IMR-90 (cell line): ENCODE measurements around the gene RAB25. TPM values are rescaled to one million over a fixed set of nuclear protein-coding genes. Genes with fewer than 3 reads are reported as not detected.

ENCODE experiments used
- ATAC-seq: fragments of 200-7000 bp; cut with Tn5 transposase; 2 replicates; pipeline ENCODE4 v1.9.1; 2020; ENCODE audit warnings: low read depth, mild to moderate bottlenecking, moderate library complexity
- BruUV-seq: library from RNA; stranded (reverse); fragments of 400-500 nt; replicated peaks from 2 replicates; lab custom pipeline; 2021; lab: Mats Ljungman, UMichigan
- CTCF ChIA-PET: fragments of 300-600 bp; formaldehyde crosslinking; extraction: SDS; loops from one replicate; lab custom pipeline; 2021; ENCODE audit warnings: antibody characterized with exemption; lab: Yijun Ruan, JAX
- POLR2A ChIA-PET: fragments of 300-600 bp; sonication (Branson Sonifier 250); formaldehyde crosslinking; loops from one replicate; lab custom pipeline; 2022; ENCODE audit warnings: antibody characterized with exemption; ENCODE audit not compliant: unreplicated experiment; lab: Charles Lee
- DNase-seq: peaks from one replicate; pipeline ENCODE4 v3.0.0; 2013
- H2AFZ ChIP-seq: replicated peaks from 2 replicates; pipeline ENCODE3; 2013; ENCODE audit warnings: low read length, mild to moderate bottlenecking; ENCODE audit not compliant: poor library complexity
- H2AK5ac ChIP-seq: 2 replicates; pipeline ENCODE4 v1.6.1; 2013; ENCODE audit warnings: low read depth, low read length, inconsistent platforms
- H2AK9ac ChIP-seq: replicated peaks from 2 replicates; pipeline ENCODE3; 2013; ENCODE audit warnings: mild to moderate bottlenecking, low read depth, low read length, moderate library complexity; ENCODE audit not compliant: poor library complexity
- H2BK120ac ChIP-seq: 2 replicates; pipeline ENCODE4 v1.6.1; 2013; ENCODE audit warnings: low read depth, low read length, inconsistent platforms
- H2BK15ac ChIP-seq: 3 replicates; pipeline ENCODE4 v1.6.1; 2013; ENCODE audit warnings: low read depth, low read length, inconsistent platforms
- H2BK20ac ChIP-seq: 2 replicates; pipeline ENCODE4 v1.6.1; 2013; ENCODE audit warnings: low read depth, mild to moderate bottlenecking, inconsistent platforms, low read length, moderate library complexity
- H2BK5ac ChIP-seq: 2 replicates; pipeline ENCODE4 v1.6.1; 2013; ENCODE audit warnings: mild to moderate bottlenecking, low read depth, low read length, inconsistent platforms; ENCODE audit not compliant: poor library complexity, severe bottlenecking
- H3K14ac ChIP-seq: replicated peaks from 2 replicates; pipeline ENCODE4 v1.6.1; 2013; ENCODE audit warnings: low read depth, low read length, inconsistent platforms
- H3K18ac ChIP-seq: 2 replicates; pipeline ENCODE4 v1.6.1; 2013; ENCODE audit warnings: low read depth, low read length, control low read depth
- H3K23ac ChIP-seq: 2 replicates; pipeline ENCODE4 v1.6.1; 2013; ENCODE audit warnings: low read depth, low read length, inconsistent platforms
- H3K27ac ChIP-seq: 2 replicates; pipeline ENCODE4 v1.5.1; 2013; ENCODE audit warnings: mild to moderate bottlenecking, control low read depth, low read length; ENCODE audit not compliant: insufficient read depth
- H3K27me3 ChIP-seq: 2 replicates; pipeline ENCODE4 v1.6.1; 2013; ENCODE audit warnings: low read length; ENCODE audit not compliant: control insufficient read depth, insufficient read depth
- H3K36me3 ChIP-seq: 2 replicates; pipeline ENCODE4 v1.6.1; 2013; ENCODE audit warnings: low read length, mixed read lengths; ENCODE audit not compliant: control insufficient read depth, insufficient read depth
- H3K4ac ChIP-seq: 2 replicates; pipeline ENCODE4 v1.6.1; 2013; ENCODE audit warnings: low read depth, low read length, inconsistent platforms
- H3K4me1 ChIP-seq: 2 replicates; pipeline ENCODE4 v1.6.1; 2013; ENCODE audit warnings: low read length, mixed read lengths; ENCODE audit not compliant: control insufficient read depth, insufficient read depth
- H3K4me2 ChIP-seq: 2 replicates; pipeline ENCODE4 v1.6.1; 2013; ENCODE audit warnings: low read depth, mild to moderate bottlenecking, control low read depth, low read length, moderate library complexity
- H3K4me3 ChIP-seq: 2 replicates; pipeline ENCODE4 v1.5.1; 2013; ENCODE audit warnings: low read depth, mild to moderate bottlenecking, control low read depth, low read length, moderate library complexity; ENCODE audit not compliant: insufficient read depth
- H3K56ac ChIP-seq: 2 replicates; pipeline ENCODE4 v1.6.1; 2013; ENCODE audit warnings: low read length, inconsistent platforms; ENCODE audit not compliant: insufficient read depth; ENCODE audit errors: extremely low read depth
- H3K79me1 ChIP-seq, 2 experiments: 2 replicates each; pipeline ENCODE4 v1.6.1; 2013; ENCODE audit warnings: low read length in 2 of 2, inconsistent platforms in 1 of 2, low read depth in 1 of 2
- H3K9ac ChIP-seq: 2 replicates; pipeline ENCODE4 v1.6.1; 2013; ENCODE audit warnings: low read depth, low read length, control low read depth
- H3K9me1 ChIP-seq: 2 replicates; pipeline ENCODE4 v1.6.1; 2013; ENCODE audit warnings: low read length, inconsistent platforms; ENCODE audit not compliant: insufficient read depth
- H3K9me3 ChIP-seq: 2 replicates; pipeline ENCODE4 v1.6.1; 2013; ENCODE audit warnings: low read length; ENCODE audit not compliant: control insufficient read depth, insufficient read depth
- H4K20me1 ChIP-seq: 2 replicates; pipeline ENCODE4 v1.6.1; 2013; ENCODE audit warnings: low read length, inconsistent platforms; ENCODE audit not compliant: insufficient read depth
- H4K5ac ChIP-seq: 2 replicates; pipeline ENCODE4 v1.6.1; 2013; ENCODE audit warnings: mild to moderate bottlenecking, low read depth, low read length, control low read depth
- H4K8ac ChIP-seq, 2 experiments: 2 replicates each; pipeline ENCODE4 v1.6.1; 2013; ENCODE audit warnings: low read depth in 2 of 2, low read length in 2 of 2, control low read depth in 1 of 2, inconsistent platforms in 1 of 2
- H4K91ac ChIP-seq: 2 replicates; pipeline ENCODE4 v1.6.1; 2013; ENCODE audit warnings: low read depth, low read length, inconsistent platforms; ENCODE audit not compliant: insufficient read depth
- MXI1 ChIP-seq: IDR thresholded peaks from 2 replicates; pipeline ENCODE4 v1.6.1; 2012; ENCODE audit warnings: low read depth, mild to moderate bottlenecking, low read length, moderate library complexity, borderline replicate concordance
- POLR2A ChIP-seq: IDR thresholded peaks from 2 replicates; pipeline ENCODE4 v1.6.1; 2012; ENCODE audit warnings: mild to moderate bottlenecking, low read depth, low read length
- SMC3 ChIP-seq: fragments of 150-350 bp; IDR thresholded peaks from 2 replicates; pipeline ENCODE4 v1.6.1; 2016; ENCODE audit warnings: low read depth, mild to moderate bottlenecking, antibody characterized with exemption, low read length, moderate library complexity
- WGBS, 2 experiments: methylation state at CpG; one replicate each; pipeline versions ENCODE4 v1.1.5 to v1.1.7; 2013; ENCODE audit warnings: missing lambda C conversion rate in 2 of 2; ENCODE audit not compliant: insufficient read length in 1 of 2; ENCODE audit errors: extremely low coverage in 2 of 2; 5-methylcytosine and 5-hydroxymethylcytosine counted together
- dilution Hi-C: fragments of 300-500 bp; cut with HindIII; formaldehyde crosslinking; loops from one replicate; pipeline ENCODE4 v1.14.3; 2018; ENCODE audit warnings: low sequenced_read_pairs; ENCODE audit not compliant: unreplicated experiment
- in situ Hi-C: fragments of 300-500 bp; cut with MboI; formaldehyde crosslinking; loops from 3 replicates; pipeline ENCODE4 v1.14.3; 2019; ENCODE audit warnings: low sequenced_read_pairs, inconsistent platforms, mixed read lengths
- intact Hi-C: fragments of 100-400 bp; cut with micrococcal nuclease; formaldehyde crosslinking; loops from 2 replicates; pipeline ENCODE4 v1.10.0; 2022
- polyA plus RNA-seq, 3 experiments: library from polyadenylated mRNA; depleted of rRNA; stranded (reverse); fragments of >200 nt; gene quantifications; 2 replicates each; pipeline ENCODE4 v1.2.3, GENCODE V29; 2012; ENCODE audit warnings: low replicate concordance in 1 of 3
- total RNA-seq: library from RNA; depleted of rRNA; stranded (reverse); fragments of >200 nt; gene quantifications from 2 replicates; pipeline ENCODE4 v1.2.3, GENCODE V29; 2012

RAB25 gene
- total and polyA plus RNA-seq, 2 of the 4 experiments (the other 2 are of a cell fraction), result not detected

GRCh38 chr1:156020293-156021092 is 40.5 kb upstream of the RAB25 start, which contains the start of gene SSR2:
SSR2 (minus strand) TSS chr1:156020951; CDS start chr1:156020167, 784 bp downstream.
- Histone ChIP-seq H3K23ac (peak within 1 kb of the TSS; percentile 70; the same call in 1 of the 2 replicates), H2BK15ac (no peak within 1 kb of the TSS), H3K18ac (no peak within 1 kb of the TSS), H3K9ac (peak within 1 kb of the TSS; percentile 70), H2BK120ac (no peak within 1 kb of the TSS), H3K36me3 (peaks cover 16% of the 10 kb centered on the region), H2AK5ac (peak within 1 kb of the TSS; percentile 92), H4K91ac (peak within 1 kb of the TSS; percentile 86), H2BK20ac (no peak within 1 kb of the TSS), H3K9me1 (peaks cover 3% of the 10 kb centered on the region; the same call in 1 of the 2 replicates), H3K27me3 (no peaks in the 10 kb centered on the region), H3K4ac (peak within 1 kb of the TSS; percentile 94), H3K4me1 (0 out of 2 replicates have a peak, but pooled peaks cover 1% of the 10 kb centered on the region), H3K14ac (peak within 1 kb of the TSS; percentile 88), H4K8ac (peak within 1 kb of the TSS; percentile 7 to 90; a peak in 3 of 4 replicates), H3K4me2 (peak within 1 kb of the TSS; percentile 78), H2AFZ (peak within 1 kb of the TSS; percentile 87), H2AK9ac (peak within 1 kb of the TSS; percentile 83), H4K5ac (no peak within 1 kb of the TSS), H3K4me3 (peak within 1 kb of the TSS; percentile 63), H3K9me3 (no peaks in the 10 kb centered on the region), H4K20me1 (no peaks in the 10 kb centered on the region), H2BK5ac (peak within 1 kb of the TSS; percentile 85), H3K79me1 (peaks cover 10 to 30% of the 10 kb centered on the region in 2 experiments), H3K56ac (no peak within 1 kb of the TSS; the same call in 1 of the 2 replicates), H3K27ac (peak within 1 kb of the TSS; percentile 84)
- DNase-seq (peak; percentile 92), ATAC-seq (peak; percentile 95)
- intact Hi-C loops, result no loop called here
- ChIA-PET CTCF (interaction anchor here (0.6 to 1.0 kb wide), 2 partner anchors 31 to 531 kb away, joined by 3 to 5 read pairs; no protein-coding TSS in a partner anchor), POLR2A (interaction anchor here (0.6 kb wide), 1 partner anchor 14 kb away, joined by 6 read pairs; no protein-coding TSS in a partner anchor)
- in situ Hi-C loops, result no loop called here
- BruUV-seq, result no TSS peak
- dilution Hi-C loops, result no loop called here
- 1% methylated on average over 18 of the region's 45 CpGs; no CpG with 5 or more reads in 1 of the 2 experiments for WGBS, 2 experiments
- no peak for TF ChIP-seq SMC3
- TF ChIP-seq MXI1, result peak; percentile 71; the same call in 1 of the 2 replicates
- peak; percentile 87 for TF ChIP-seq POLR2A
